Osteoblast (primary cell): ENCODE results near the gene ZNF474. TPM values are rescaled to one million over a fixed set of nuclear protein-coding genes. Genes with fewer than 3 reads are reported as not detected.
A peak's percentile ranks its signal among the peaks of the same experiment; 100 is the strongest.

Source experiments
- DNase-seq: peaks from one replicate; pipeline ENCODE4 v3.0.0; 2011; ENCODE audit warnings: low spot score, mixed read lengths; ENCODE audit not compliant: insufficient read length; ENCODE audit errors: missing footprints
- H2AFZ ChIP-seq: 2 replicates; pipeline ENCODE4 v1.6.0; 2011; ENCODE audit warnings: mild to moderate bottlenecking, low read length
- H3K27ac ChIP-seq: 2 replicates; pipeline ENCODE4 v1.5.1; 2011; ENCODE audit warnings: mild to moderate bottlenecking, low read depth, low read length, moderate library complexity
- H3K27me3 ChIP-seq: 2 replicates; pipeline ENCODE4 v1.6.0; 2012; ENCODE audit warnings: mild to moderate bottlenecking, control low read depth, inconsistent platforms, low read length, moderate library complexity; ENCODE audit not compliant: insufficient read depth
- H3K36me3 ChIP-seq: 2 replicates; pipeline ENCODE4 v1.5.1; 2011; ENCODE audit warnings: mild to moderate bottlenecking, low read length, control low read depth, moderate library complexity; ENCODE audit not compliant: insufficient read depth
- H3K4me1 ChIP-seq: 2 replicates; pipeline ENCODE4 v1.5.1; 2011; ENCODE audit warnings: mild to moderate bottlenecking, low read length, control low read depth, moderate library complexity; ENCODE audit not compliant: insufficient read depth
- H3K4me2 ChIP-seq: 2 replicates; pipeline ENCODE4 v1.6.0; 2011; ENCODE audit warnings: mild to moderate bottlenecking, low read length; ENCODE audit not compliant: insufficient read depth
- H3K4me3 ChIP-seq: fragments of 200-600 bp; sonication (generic); 3 replicates; pipeline ENCODE4 v1.5.1; 2012; ENCODE audit warnings: mild to moderate bottlenecking, low read length, inconsistent platforms; ENCODE audit not compliant: insufficient read depth
- H3K79me2 ChIP-seq: 2 replicates; pipeline ENCODE4 v1.6.0; 2012; ENCODE audit warnings: mild to moderate bottlenecking, low read length, control low read depth, inconsistent platforms; ENCODE audit not compliant: insufficient read depth
- H3K9me3 ChIP-seq: 2 replicates; pipeline ENCODE4 v1.5.1; 2011; ENCODE audit warnings: low read depth, low read length, control low read depth
- H4K20me1 ChIP-seq: 2 replicates; pipeline ENCODE4 v1.6.0; 2012; ENCODE audit warnings: mild to moderate bottlenecking, low read length, control low read depth; ENCODE audit not compliant: insufficient read depth
- CTCF ChIP-seq: IDR thresholded peaks from 2 replicates; pipeline ENCODE4 v1.5.1; 2011; ENCODE audit warnings: mild to moderate bottlenecking, low read depth, low read length, moderate library complexity; ENCODE audit errors: extremely low read depth
- total RNA-seq: library from RNA; depleted of rRNA; stranded (reverse); fragments of >200 nt; gene quantifications from 2 replicates; pipeline ENCODE4 v1.2.3, GENCODE V29; 2012

ZNF474 gene
- total RNA-seq, 1 donor: 0.72 TPM

GRCh38 chr5:122111460-122111859, 17.9 kb upstream of the ZNF474 start:
- no peak for DNase-seq

GRCh38 chr5:122112063-122112462, 17.3 kb upstream of the ZNF474 start:
- H4K20me1 ChIP-seq: no peaks in the 10 kb centered on the region
- H3K27me3 ChIP-seq: no peaks in the 10 kb centered on the region
- no peaks in the 10 kb centered on the region for H3K4me1 ChIP-seq
- no peak overlapping the region for H3K27ac ChIP-seq
- H3K4me2 ChIP-seq: no peak overlapping the region
- no peaks in the 10 kb centered on the region for H3K79me2 ChIP-seq
- TF ChIP-seq CTCF: no peak
- no peak overlapping the region for H2AFZ ChIP-seq
- no peaks in the 10 kb centered on the region for H3K9me3 ChIP-seq
- H3K36me3 ChIP-seq: no peaks in the 10 kb centered on the region
- DNase-seq: no peak
- H3K4me3 ChIP-seq: no peak overlapping the region

More at GRCh38 chr5:122111460-122111859, 17.9 kb upstream of the ZNF474 start:
- Histone ChIP-seq H3K27ac (no peak overlapping the region), H3K27me3 (no peaks in the 10 kb centered on the region), H3K4me3 (no peak overlapping the region), H3K4me1 (no peaks in the 10 kb centered on the region), H2AFZ (peak overlapping the region; percentile 49), H3K36me3 (no peaks in the 10 kb centered on the region), H4K20me1 (no peaks in the 10 kb centered on the region), H3K4me2 (no peak overlapping the region), H3K79me2 (no peaks in the 10 kb centered on the region), H3K9me3 (no peaks in the 10 kb centered on the region)
- TF ChIP-seq CTCF: no peak

- Histone ChIP-seq H3K79me2 (no peaks in the 10 kb centered on the region), H3K4me2 (no peak overlapping the region), H3K27me3 (no peaks in the 10 kb centered on the region), H3K4me1 (no peaks in the 10 kb centered on the region), H3K9me3 (no peaks in the 10 kb centered on the region), H3K36me3 (no peaks in the 10 kb centered on the region), H2AFZ (no peak overlapping the region), H3K4me3 (no peak overlapping the region), H4K20me1 (no peaks in the 10 kb centered on the region), H3K27ac (no peak overlapping the region)
- no peak for TF ChIP-seq CTCF
- no peak for DNase-seq
These were observed 16.4 kb upstream of the ZNF474 start for GRCh38 chr5:122112733-122113558.

- DNase-seq: no peak
- TF ChIP-seq CTCF: no peak
- Histone ChIP-seq H3K36me3 (no peaks in the 10 kb centered on the region), H3K4me3 (no peak overlapping the region), H3K4me1 (no peaks in the 10 kb centered on the region), H3K27me3 (no peaks in the 10 kb centered on the region), H3K9me3 (no peaks in the 10 kb centered on the region), H4K20me1 (no peaks in the 10 kb centered on the region), H3K27ac (no peak overlapping the region), H3K79me2 (no peaks in the 10 kb centered on the region), H2AFZ (peak overlapping the region; percentile 16), H3K4me2 (no peak overlapping the region)
These were observed 14.8 kb upstream of the ZNF474 start for GRCh38 chr5:122114501-122114900.
